CD1c-positive myeloid dendritic cell (primary cell): Measurements from ENCODE around the gene OR5AU1.
"Not testable (repeated sequence)": the region's sequence is repeated elsewhere in the genome, so short reads cannot be mapped to it uniquely, and the experiment has no call there.

Experiments used
- DNase-seq: peaks from one replicate; pipeline ENCODE4 v3.0.0-alpha.2; 2016; ENCODE audit errors: extremely low spot score

Gene OR5AU1

DNA sequence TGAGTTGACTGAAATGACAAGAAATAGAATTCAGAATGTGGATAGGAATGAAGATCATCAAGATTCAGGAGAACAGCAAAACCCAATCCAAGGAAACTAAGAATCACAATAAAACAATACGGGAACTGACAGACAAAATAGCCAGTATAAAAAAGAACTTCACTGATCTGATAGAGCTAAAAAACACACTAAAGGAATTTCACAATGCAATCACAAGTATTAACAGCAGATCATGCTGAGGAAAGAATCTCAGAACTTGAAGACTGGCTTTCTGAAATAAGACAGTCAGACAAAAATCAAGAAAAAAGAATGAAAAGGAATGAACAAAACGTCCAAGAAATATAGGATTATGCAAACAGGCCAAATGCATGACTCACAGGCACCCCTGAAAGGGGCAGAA, 15.3 kb upstream of the OR5AU1 start:
- no peak for DNase-seq

GRCh38 chr14:21169573-21169972, 13.7 kb upstream of the OR5AU1 start:
- DNase-seq = no peak

DNA sequence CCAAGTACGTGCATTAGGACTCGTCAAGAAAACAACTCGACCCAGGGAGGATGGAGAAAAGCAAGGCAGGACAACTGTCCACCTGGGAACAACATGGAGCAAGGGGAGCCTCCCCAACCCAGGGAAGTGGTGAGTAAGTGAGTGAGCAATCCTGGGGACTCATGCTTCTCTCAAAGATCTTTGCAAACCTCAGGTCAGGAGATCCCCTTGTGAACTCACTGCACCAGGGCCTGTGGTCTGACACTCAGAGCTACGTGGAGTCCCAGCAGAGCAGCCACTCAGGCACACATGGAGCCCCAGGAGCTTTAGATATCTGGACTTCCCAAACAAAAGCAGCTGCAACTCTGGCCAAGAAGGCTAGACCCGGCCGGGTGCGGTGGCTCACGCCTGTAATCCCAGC, 12.2 kb upstream of the OR5AU1 start:
- DNase-seq = no peak

DNA sequence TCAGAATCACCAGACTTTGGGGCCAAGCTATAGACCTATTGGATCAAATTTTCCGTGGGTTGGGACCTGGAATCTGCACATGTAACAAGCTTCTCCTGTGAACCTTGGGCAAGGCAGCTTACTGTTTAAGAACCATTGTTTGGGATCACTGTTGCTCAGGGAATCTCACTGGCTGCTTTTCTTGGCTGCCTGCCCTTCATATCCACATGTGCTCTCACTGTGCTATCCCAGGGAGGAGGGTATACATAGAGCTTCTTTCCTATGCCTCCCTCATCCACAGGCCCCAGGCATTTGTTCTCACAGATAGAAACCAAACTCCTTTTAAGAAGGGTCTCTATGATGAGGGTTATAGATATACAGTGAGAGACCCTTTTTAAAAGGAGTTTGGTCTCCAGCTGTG, 9.8 kb upstream of the OR5AU1 start:
- DNase-seq = not testable (repeated sequence)

- not testable (repeated sequence) for DNase-seq
These were observed 9.2 kb upstream of the OR5AU1 start for GRCh38 chr14:21165002-21165605.

DNA sequence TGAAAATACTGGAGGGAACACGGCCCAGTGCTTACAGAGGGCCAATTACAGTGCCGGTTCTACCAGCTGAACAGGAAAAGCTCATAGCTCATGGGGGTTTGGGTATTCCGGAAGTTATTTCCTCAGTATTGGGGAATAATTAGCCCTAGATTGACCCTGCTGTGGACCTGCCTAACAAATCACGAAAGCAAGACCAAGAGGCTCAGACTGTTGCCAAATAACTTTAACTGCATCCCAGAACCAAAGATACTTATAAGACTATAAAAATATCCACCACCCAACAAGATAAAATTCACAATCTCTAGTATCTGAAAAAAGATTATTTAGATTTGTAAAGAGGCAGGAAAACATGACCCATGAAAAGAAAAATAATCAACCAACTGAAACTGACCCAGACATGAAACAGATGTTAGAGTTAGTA, 8.0 kb upstream of the OR5AU1 start:
- no peak for DNase-seq

DNA sequence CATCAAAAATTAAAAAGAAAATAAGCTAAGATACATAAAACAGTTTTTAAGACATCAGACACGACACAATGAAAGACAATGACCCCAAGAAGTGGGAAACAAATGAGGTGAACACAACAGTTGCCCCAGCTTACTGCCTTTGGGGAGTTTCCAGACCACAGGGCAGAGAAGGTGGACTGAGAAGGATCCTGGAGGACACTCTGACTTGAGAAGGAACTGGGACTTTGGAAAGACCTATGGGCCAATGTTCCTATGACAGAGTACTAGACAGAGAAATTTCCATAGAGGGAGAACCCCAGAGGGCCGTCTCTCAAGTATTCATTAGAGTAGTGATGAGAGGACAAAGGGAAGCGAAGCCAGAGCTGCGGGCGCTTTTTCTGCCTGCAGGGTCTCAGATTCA, 6.2 kb upstream of the OR5AU1 start:
- no peak for DNase-seq

DNA sequence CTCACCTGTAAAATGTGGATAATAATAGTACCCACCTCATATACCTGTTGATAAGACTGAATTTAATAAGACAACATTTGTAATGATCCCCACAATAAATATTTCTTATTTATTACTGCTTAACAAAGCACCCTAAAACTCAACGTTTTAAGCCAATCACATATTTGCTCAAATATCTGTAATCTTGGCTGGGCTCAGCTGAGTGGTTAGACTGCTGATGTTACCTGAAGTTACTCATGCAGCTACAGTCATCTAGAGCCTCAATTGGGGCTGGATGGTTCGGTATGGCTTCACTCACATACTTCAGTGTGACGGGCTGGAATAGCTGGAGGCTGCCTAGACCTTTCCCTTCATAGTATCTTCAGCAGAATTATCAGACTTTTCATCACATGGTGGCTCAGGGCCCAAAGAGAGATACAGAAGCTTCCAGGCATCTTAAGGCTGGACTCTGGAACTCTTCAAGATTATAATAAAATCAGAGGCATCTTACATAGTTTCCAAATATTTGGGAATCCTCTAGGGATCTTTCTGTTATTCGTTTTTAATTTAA, 4.3 kb upstream of the OR5AU1 start:
- DNase-seq = no peak

GRCh38 chr14:21158175-21158574, 2.3 kb upstream of the OR5AU1 start:
- DNase-seq = not testable (repeated sequence)

GRCh38 chr14:21149641-21150367, 6.1 kb downstream of the OR5AU1 start:
- no peak for DNase-seq

DNA sequence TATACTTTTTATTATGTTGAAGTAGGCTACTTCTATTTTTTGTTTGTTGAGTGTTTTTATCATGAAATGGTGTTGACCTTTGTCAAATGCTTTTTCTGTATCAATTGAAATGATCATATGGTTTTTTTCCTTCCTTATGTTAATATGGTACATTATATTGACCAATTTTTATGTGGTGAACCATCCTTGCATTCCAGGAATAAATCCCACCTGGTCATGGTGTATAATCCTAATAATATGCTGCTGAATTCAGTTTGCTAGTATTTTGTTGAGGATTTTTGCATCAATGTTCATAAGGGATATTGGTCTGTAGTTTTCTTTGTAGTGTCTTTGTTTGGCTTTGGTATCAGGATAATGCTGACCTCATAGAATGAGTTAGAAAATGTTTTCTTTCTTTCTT, 10.4 kb downstream of the OR5AU1 start:
- no peak for DNase-seq

DNA sequence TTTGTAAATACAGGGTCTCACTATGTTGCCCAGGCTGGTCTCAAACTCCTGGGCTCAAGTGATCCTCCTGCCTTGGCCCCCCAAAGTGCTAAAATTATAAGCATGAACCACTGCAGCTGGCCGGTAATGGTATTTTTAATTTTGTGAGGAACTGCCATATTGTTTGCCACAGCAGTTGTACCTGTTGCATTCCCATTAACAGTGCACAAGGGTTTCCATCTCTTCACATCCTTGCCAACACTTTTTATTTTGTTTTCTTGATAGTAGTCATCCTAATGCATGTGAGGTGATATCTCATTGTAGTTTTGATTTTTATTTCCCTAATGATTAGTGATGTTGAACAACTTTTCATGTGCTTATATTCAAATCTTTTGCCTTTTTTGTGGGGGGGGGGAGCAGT, 13.5 kb downstream of the OR5AU1 start:
- no peak for DNase-seq

GRCh38 chr14:21136024-21136423, 19.8 kb downstream of the OR5AU1 start:
- DNase-seq = peak; percentile 36

DNA sequence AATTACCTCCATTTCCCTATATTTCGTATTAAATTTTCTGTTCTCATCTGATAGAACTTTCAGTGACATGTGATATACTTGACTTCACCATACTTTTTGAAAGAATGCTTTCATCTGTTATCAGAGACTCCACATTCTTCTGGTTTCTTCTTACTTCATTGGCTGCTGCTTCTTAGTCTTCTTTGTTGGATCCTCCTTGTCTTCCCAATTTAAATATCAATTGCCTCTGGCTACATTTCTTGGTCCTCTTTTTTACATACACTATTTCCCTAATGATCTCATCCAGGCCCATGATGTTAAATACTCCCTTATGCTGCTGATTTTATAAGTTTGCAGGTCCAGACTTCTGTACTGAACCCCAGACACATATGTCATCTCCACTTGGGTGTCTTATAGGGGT, 22.0 kb downstream of the OR5AU1 start:
- no peak for DNase-seq

DNA sequence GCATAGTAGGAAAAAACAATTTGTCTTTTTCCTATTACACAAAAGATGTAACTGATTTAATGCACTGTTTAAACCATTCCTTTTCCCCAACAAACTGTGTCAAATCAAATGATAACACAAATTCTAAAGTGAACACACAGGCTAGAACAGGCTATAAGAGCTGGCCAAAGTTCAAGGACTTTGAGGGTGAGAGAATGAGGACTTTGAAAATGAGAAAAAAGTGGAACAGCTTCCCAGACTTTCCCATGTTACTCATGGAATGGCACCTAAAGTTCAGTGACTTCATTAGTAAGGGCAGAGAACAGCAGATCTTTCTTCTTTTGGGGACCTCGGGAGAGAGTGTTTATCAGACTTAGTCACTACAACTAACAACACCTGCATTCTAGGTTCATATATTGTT, 32.4 kb downstream of the OR5AU1 start:
- DNase-seq = no peak

GRCh38 chr14:21121122-21121521, 34.7 kb downstream of the OR5AU1 start:
- no peak for DNase-seq

GRCh38 chr14:21120686-21121085, 35.2 kb downstream of the OR5AU1 start:
- DNase-seq = no peak

GRCh38 chr14:21118933-21119332, 36.9 kb downstream of the OR5AU1 start:
- no peak for DNase-seq

GRCh38 chr14:21113369-21113768, 42.5 kb downstream of the OR5AU1 start:
- DNase-seq = no peak

- DNase-seq = no peak
These were observed 43.6 kb downstream of the OR5AU1 start for GRCh38 chr14:21112255-21112654.

DNA sequence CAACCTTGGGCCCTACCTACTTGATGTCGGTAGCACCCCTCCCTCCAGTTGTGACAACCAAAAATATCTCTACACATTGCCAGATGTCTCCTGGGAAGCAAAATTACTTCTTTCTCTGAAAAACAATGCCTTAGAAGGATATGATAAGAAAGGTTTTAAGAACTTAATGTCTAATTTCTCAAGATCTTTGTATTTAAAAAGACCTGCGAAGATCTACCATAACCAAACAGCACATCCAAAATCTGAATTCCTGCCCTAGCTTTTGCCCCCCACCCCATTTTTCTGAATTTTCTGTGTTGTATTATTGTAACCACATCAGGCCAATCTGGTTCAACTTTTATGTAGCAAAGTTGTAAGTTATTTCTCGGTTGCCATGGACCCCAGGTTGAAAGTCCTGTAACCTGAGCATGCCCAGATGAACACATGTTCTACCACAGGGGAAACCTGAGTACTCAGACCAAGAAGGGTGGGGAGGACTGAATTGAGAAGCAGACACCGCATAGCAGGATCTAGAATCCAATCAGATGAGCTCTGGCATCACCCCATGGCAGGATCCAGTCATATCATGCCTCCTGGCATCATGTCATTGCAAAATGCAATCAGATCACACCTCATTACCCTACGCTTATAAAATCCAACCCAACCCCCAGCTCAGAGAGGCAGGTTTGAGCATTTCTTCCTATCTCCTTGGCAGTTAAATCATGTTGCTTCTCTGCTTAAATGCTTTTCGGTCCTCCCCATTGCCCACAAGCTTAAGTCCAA, 46.3 kb downstream of the OR5AU1 start:
- DNase-seq = no peak

DNA sequence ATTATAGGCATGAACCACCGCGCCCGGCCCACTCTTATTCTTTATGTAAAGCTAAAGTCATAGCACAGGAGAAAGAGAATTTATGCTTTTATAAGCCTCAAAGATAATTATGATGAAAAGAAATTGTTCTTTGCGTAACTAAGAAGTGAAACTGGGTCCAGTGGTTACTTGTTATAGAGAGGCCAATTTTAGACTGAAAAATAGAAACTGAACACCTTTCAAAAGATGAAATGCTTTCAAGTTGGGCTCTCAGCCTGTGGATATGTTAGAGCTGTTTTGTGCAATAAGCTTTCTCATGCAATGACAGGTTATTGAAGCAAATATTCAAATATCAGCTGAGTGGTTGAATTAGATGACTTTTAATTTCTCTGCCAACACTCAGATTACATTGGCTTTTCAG, 47.1 kb downstream of the OR5AU1 start:
- DNase-seq = no peak
